K562 (cell line): Measurements from ENCODE around the gene ENDOV. TPM values are rescaled to one million over a fixed set of nuclear protein-coding genes. Genes with fewer than 3 reads are reported as not detected.

Experiments used
- BCLAF1 ChIP-seq, 2 experiments: fragments of 450-650 bp in 1 of 2; IDR thresholded peaks; 2 replicates each; pipeline ENCODE4 v1.6.1; 2011 to 2017; ENCODE audit warnings: low read depth in 2 of 2, antibody characterized with exemption in 1 of 2, borderline replicate concordance in 1 of 2, low read length in 1 of 2, mild to moderate bottlenecking in 1 of 2, mixed read lengths in 1 of 2; ENCODE audit not compliant: control insufficient read depth in 1 of 2
- ESRRB ChIP-seq: fragments of 250-450 bp; sonication (Bioruptor Pico); IDR thresholded peaks from 2 replicates; pipeline ENCODE4 v1.5.0; 2020; ENCODE audit warnings: mild to moderate bottlenecking, moderate library complexity, borderline replicate concordance
- ETV6 ChIP-seq, 3 experiments: fragments of 150-350 bp in 1 of 3; sonication (generic) in 1 of 3; formaldehyde crosslinking in 1 of 3; IDR thresholded peaks; 2 replicates each; pipeline versions ENCODE4 v1.6.1 to v1.8.0; 2014 to 2022; ENCODE audit warnings: borderline replicate concordance in 2 of 3, low read depth in 2 of 3, antibody characterized with exemption in 1 of 3, low read length in 1 of 3, mild to moderate bottlenecking in 1 of 3, missing genetic modification reagents in 1 of 3
- JUND ChIP-seq, 2 experiments: IDR thresholded peaks; 2 replicates in 1 of 2; 3 replicates in 1 of 2; pipeline ENCODE4 v1.6.1; 2011; ENCODE audit warnings: borderline replicate concordance in 2 of 2, low read depth in 2 of 2, low read length in 2 of 2, improper control_type of control experiment in 1 of 2, missing biosample characterization in 1 of 2, missing genetic modification characterization in 1 of 2, missing genetic modification reagents in 1 of 2
- NR1H2 ChIP-seq: sonication (generic); formaldehyde crosslinking; IDR thresholded peaks from 2 replicates; pipeline ENCODE4 v1.4.0; 2020; ENCODE audit warnings: mild to moderate bottlenecking, missing genetic modification reagents
- REST ChIP-seq, 2 experiments: fragments of 450-650 bp; formaldehyde crosslinking in 1 of 2; IDR thresholded peaks; 2 replicates each; pipeline versions ENCODE4 v1.4.0 to v1.6.1; 2014 to 2020; ENCODE audit warnings: mild to moderate bottlenecking in 2 of 2, borderline replicate concordance in 1 of 2, low read depth in 1 of 2
- ZFP36 ChIP-seq: fragments of 150-350 bp; IDR thresholded peaks from 2 replicates; pipeline ENCODE4 v1.6.1; 2018; ENCODE audit warnings: low read length, low read depth; ENCODE audit not compliant: partially characterized antibody
- ZNF232 ChIP-seq: sonication (generic); formaldehyde crosslinking; IDR thresholded peaks from 2 replicates; pipeline ENCODE4 v1.8.0; 2022; ENCODE audit warnings: mild to moderate bottlenecking, missing genetic modification reagents
- polyA plus RNA-seq, 8 experiments: library from polyadenylated mRNA; depleted of rRNA in 4 of 8; stranded (reverse) in 5 of 8; unstranded in 3 of 8; fragments of >200 nt; fragmentation: Nextera tagmentation in 2 of 8; fragmentation: Illumina TruSeq in 1 of 8; extraction: Ambion mirVana in 2 of 8; extraction: Trizol in 1 of 8; gene quantifications; 2 replicates each; pipeline versions ENCODE4 v1.2.1 to v1.2.3, GENCODE V29; 2011 to 2014; ENCODE audit warnings: inconsistent platforms in 1 of 8, missing spikeins in 1 of 8
- total RNA-seq, 7 experiments: library from RNA; depleted of rRNA in 6 of 7; stranded (reverse); fragments of >200 nt in 6 of 7; fragmentation: Illumina TruSeq in 2 of 7; extraction: Trizol in 2 of 7; gene quantifications; 2 replicates each; pipeline versions ENCODE4 v1.2.1 to v1.2.3, GENCODE V29; 2011 to 2021; ENCODE audit warnings: low replicate concordance in 1 of 7
- TF ChIP-seq, protein P1 (sequence below): fragments of 450-650 bp; IDR thresholded peaks from 2 replicates; pipeline ENCODE4 v1.6.1; 2016; ENCODE audit warnings: low read depth, mild to moderate bottlenecking, moderate library complexity
- TF ChIP-seq, protein P2 (sequence below): sonication (generic); formaldehyde crosslinking; IDR thresholded peaks from 2 replicates; pipeline ENCODE4 v1.8.0; 2022; ENCODE audit warnings: missing genetic modification reagents, mild to moderate bottlenecking, moderate library complexity, borderline replicate concordance

Gene ENDOV
- total and polyA plus RNA-seq, 9 of the 15 experiments (the other 6 are each of a cell fraction or from before 2014, with no cell fraction given): 1.2 to 8.2 (median 3.7) TPM

DNA sequence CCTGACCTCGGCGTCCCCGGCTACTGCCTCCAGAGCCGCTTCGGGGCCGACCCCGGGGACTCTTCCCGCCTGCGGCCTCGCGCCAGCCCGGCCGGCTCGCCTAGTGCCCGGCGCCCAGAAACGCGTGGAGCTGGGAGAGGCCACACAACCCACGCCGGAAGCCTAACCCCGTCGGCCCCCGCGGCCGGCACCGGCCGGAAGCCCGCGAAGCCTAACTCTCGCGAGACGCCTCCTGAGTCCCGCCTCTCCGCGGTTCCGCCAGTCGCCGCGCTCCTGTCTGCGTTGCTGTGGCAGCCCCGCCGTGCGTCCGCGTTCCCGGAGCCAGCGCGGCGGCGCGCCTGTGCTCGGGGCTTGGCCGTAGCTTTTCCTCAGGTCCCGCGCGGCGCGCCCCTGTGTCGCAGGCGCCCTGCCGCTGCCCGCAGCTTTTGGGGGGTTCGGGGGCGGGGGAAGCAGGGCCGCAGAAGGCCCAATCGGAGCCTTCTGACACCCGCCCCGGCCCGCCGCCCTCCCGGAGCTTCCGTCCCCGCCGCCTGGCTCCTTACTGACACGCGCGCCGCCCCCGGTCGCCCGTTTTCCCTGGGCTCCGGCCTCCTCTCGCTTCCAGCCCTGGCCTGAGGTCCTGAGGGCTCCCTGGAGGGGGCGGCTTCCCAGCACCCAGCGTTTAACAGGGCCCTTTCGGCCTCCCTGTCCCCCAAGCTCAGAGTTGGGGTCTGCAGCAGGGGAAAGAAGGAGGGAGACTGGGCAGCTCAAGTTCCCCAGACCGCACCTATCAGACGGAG is 39.8 kb downstream of the ENDOV start (continued):
- TF ChIP-seq REST (IDR thresholded peaks at IDR 0.05; ENCODE audit: borderline replicate concordance): peak; percentile 45; the same call in 1 of the 2 replicates
- peak; percentile 72 for TF ChIP-seq REST (CRISPR knock-in tag; IDR thresholded peaks at IDR 0.05; ENCODE audit: low read depth)
- TF ChIP-seq, protein P1, sequence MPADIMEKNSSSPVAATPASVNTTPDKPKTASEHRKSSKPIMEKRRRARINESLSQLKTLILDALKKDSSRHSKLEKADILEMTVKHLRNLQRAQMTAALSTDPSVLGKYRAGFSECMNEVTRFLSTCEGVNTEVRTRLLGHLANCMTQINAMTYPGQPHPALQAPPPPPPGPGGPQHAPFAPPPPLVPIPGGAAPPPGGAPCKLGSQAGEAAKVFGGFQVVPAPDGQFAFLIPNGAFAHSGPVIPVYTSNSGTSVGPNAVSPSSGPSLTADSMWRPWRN: no peak
- TF ChIP-seq ESRRB: no peak
- TF ChIP-seq, protein P2, sequence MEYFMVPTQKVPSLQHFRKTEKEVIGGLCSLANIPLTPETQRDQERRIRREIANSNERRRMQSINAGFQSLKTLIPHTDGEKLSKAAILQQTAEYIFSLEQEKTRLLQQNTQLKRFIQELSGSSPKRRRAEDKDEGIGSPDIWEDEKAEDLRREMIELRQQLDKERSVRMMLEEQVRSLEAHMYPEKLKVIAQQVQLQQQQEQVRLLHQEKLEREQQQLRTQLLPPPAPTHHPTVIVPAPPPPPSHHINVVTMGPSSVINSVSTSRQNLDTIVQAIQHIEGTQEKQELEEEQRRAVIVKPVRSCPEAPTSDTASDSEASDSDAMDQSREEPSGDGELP (CRISPR knock-in tag): peak; percentile 54
- no peak for TF ChIP-seq BCLAF1 (IDR thresholded peaks at IDR 0.05; ENCODE audit: borderline replicate concordance in 1 of 2, control insufficient read depth in 1 of 2, low read depth in 2 of 2, low read length in 1 of 2)
- TF ChIP-seq JUND (IDR thresholded peaks at IDR 0.05; ENCODE audit: borderline replicate concordance, low read depth, low read length): peak; percentile 35; the same call in 1 of the 2 replicates
- no peak for TF ChIP-seq JUND (tag; IDR thresholded peaks at IDR 0.05; ENCODE audit: borderline replicate concordance, low read depth, low read length)
- TF ChIP-seq ZNF232 (CRISPR knock-in tag): peak; percentile 84; the same call in 1 of the 2 replicates
- TF ChIP-seq ETV6 (IDR thresholded peaks at IDR 0.05; ENCODE audit: borderline replicate concordance in 1 of 2, low read depth in 2 of 2, low read length in 1 of 2): no peak
- TF ChIP-seq ETV6 (CRISPR knock-in tag; IDR thresholded peaks at IDR 0.05; ENCODE audit: borderline replicate concordance): 0 out of 2 replicates have a peak, but pooled peaks have one; percentile 40
- peak; percentile 99 for TF ChIP-seq ZFP36
- peak; percentile 40; the same call in 1 of the 2 replicates for TF ChIP-seq NR1H2 (CRISPR knock-in tag)
